ENCODE measurements around the gene AKAP7.
"Not testable (repeated sequence)": the region's sequence is repeated elsewhere in the genome, so short reads cannot be mapped to it uniquely, and the experiment has no call there.

Gene AKAP7

DNA sequence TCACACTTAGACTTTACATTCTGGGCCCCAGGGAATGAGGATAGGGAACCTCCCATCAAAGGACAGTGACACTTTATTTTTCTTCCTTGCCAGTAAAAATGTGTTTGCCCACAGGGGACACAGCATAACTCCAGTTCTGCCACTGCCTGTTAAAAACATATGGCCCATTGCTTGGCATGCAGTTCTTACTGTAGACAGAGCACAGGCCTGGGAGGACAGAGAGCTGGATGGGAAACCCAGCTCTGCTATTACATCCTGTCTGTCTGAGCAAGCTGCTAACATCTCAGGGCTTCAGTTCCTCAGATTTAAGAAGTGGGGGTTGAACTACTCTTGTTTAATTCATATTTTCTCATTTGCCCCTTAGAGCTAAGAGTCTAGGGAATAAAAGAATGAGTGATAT lies 120.2 kb downstream of the AKAP7 start:
- no peak for DNase-seq (ENCODE audit: low read depth in 3 of 3)

DNA sequence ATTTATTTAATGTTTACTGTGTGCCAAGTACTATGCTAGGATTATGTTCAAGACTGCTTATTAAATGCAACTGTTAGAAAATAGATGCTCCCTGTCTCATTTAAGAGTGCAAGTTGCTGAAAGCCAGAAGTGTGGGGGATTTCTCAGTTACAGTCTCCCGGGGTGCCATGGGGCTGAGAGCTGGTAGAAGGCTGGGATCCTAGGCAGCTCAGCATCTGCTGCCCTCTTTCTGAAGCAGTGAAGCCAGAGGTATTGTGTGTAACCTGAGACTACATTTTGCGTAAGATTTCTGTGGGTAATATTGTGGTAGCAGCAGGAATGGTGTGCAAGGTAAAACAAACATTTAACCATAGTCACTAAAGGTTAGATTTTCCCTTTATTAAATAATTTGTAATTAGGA lies 120.6 kb downstream of the AKAP7 start:
- no peak for DNase-seq (ENCODE audit: low read depth in 3 of 3)

DNA sequence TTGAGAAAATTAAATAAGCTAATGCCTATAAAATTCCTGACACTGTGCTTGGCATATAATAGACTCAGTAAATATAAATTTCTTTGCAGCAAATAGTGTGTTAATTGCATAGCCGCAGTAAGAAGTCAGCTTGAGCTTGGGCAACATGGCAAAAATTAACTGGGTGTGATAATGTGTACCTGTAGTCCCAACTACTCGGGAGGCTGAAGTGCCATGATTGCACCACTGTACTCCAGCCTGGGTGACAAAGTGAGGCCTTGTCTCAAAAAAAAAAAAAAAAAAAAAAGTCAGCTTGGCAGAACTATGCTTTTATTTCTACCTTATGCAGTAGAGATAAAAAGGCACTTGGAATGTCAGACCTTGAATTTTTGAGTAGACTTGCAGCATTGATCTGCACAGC lies 121.8 kb downstream of the AKAP7 start:
- DNase-seq (ENCODE audit: low read depth in 3 of 3): no peak

GRCh38 chr6:131258010-131258652 lies 122.9 kb downstream of the AKAP7 start:
- no peak for DNase-seq (ENCODE audit: low read depth in 3 of 3)

DNA sequence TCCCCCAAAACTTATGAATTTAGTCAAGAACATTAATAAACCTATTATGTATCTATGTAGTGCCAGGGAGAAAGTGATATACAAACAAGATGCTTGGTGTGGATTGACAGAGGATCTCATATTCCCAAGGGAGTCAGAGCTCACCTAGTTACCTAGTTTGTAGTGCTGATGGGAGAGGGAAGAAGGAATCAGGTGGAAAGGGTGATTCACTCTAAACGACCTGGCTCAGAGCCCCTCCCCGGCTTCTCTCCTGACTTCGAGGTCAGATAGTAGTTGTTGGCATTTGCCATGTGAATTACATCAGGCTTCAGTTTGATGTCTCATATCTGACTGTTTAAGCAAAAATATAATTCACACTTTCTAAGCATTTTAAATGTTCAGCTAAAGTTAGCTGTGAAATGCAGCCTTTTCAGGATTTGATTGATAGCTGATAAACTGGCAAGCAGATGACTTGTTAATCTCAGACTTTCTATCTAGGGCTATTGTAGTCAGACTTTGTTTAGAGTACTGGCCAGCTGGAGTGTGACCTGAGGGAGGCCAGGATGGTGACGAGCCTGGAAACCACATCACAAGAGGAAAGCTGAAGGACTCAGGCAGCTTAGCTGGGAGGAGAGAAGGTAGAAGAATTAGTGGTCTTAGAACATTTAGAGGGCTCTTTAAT lies 123.7 kb downstream of the AKAP7 start:
- DNase-seq (ENCODE audit: low read depth in 3 of 3): no peak

- DNase-seq (ENCODE audit: low read depth in 3 of 3): not testable (repeated sequence)
These were observed 125.7 kb downstream of the AKAP7 start for GRCh38 chr6:131260960-131261359.

- DNase-seq (ENCODE audit: low read depth in 3 of 3): no peak
These were observed 126.8 kb downstream of the AKAP7 start for GRCh38 chr6:131262060-131262459.

- DNase-seq (ENCODE audit: low read depth in 3 of 3): no peak
These were observed 130.7 kb downstream of the AKAP7 start for GRCh38 chr6:131265939-131266338.

- DNase-seq (ENCODE audit: low read depth in 3 of 3): no peak
These were observed 133.0 kb downstream of the AKAP7 start for GRCh38 chr6:131268303-131268702.

DNA sequence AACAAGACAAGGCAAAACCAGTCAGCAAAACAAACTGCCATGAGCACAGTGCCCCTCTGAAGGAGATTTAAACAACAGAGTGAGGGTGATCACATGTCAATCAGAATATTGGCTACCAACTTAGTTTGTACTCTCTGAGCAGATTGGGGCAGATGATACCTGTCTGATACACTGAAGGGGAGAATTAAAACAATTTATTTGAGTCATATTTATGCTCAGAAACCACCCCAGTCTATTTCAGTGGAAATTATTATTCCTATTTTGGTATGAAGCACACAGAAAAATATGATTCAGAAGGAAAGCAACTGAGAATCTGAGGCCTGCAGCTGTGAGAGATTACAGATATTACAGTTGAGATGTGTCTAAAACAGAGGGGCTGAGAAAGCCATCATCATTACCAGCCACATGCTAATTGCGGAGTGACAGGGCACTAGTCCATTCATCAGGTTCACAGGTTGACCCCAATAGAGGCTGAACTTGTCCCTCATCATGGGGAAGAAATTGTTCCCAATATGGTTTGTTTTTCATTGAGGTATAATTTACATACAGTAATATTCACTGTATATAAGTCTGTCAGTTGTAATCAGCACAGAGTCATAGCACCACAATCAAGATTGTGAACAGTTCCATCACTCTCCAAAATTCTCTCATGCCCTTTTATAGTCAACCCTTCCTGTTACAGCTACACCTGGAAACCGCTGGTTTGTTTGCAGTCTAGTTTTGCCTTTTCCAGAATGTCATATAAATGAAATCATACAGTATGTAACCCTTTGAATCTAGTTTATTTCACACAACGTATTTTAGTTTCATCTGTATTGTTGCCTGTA lies 134.5 kb downstream of the AKAP7 start:
- DNase-seq (ENCODE audit: low read depth in 3 of 3): no peak

GRCh38 chr6:131270534-131270933 lies 135.3 kb downstream of the AKAP7 start:
- no peak for DNase-seq (ENCODE audit: low read depth in 3 of 3)

DNA sequence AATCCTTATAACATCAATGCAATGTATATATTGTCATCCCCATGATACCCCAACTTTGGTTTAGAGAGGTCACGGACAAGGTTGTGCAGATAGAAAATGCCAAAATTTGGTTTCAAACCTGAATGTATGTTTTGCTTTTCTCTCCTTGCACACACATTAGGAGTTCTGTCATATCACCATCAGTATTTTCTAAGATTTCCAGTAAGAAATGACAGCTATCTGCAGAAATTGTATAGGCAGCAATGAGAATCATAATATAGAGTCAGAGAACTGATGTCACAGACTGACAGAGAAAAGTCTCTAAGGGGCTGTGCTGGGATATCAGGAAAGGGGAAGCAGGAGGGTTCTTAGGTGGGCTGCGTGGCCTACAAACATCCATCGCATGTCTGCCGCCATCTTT lies 140.0 kb downstream of the AKAP7 start:
- DNase-seq (ENCODE audit: low read depth in 3 of 3): no peak

- no peak for DNase-seq (ENCODE audit: low read depth in 3 of 3)
These were observed 142.3 kb downstream of the AKAP7 start for GRCh38 chr6:131277591-131277990.

- DNase-seq (ENCODE audit: low read depth in 3 of 3): peak; percentile 31 to 40 (median 32)
These were observed 146.4 kb downstream of the AKAP7 start for GRCh38 chr6:131281471-131282270.

GRCh38 chr6:131282365-131282764 lies 147.1 kb downstream of the AKAP7 start:
- no peak for DNase-seq (ENCODE audit: low read depth in 3 of 3)

DNA sequence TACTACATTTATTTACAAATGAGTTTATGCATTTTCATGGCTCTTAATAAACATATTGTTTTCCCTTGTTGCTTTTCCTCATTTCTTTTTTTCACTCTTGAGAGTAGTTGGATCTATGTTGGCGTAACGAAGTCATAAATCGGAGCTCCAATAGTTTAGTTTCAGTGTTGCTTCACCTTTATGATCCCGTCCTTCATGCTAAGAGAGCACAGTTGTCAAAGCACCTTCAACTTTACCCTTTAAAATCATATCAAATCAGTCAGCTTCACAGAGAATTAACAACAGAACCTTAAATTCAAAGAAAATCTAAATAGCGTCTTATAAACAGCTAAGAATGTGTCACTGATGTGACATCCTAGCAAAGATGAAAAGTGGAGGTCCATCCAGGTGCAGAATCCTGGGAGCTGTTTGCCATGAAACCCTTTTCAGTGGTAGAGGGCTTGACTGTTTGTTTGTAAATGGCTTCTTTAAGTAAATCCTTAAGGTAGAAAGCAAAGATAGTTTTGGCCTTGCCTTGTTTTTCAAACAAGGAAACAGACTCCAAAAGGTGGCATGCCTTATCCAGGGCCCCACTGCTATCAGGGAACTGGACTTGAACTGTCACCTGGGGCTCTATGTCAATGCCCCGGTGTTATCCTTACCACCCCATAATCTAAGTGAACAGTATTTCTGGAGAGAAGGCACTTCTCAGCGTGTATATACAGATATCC lies 148.4 kb downstream of the AKAP7 start:
- no peak for DNase-seq (ENCODE audit: low read depth in 3 of 3)

- no peak for DNase-seq (ENCODE audit: low read depth in 3 of 3)
These were observed 150.3 kb downstream of the AKAP7 start for GRCh38 chr6:131285548-131285947.

DNA sequence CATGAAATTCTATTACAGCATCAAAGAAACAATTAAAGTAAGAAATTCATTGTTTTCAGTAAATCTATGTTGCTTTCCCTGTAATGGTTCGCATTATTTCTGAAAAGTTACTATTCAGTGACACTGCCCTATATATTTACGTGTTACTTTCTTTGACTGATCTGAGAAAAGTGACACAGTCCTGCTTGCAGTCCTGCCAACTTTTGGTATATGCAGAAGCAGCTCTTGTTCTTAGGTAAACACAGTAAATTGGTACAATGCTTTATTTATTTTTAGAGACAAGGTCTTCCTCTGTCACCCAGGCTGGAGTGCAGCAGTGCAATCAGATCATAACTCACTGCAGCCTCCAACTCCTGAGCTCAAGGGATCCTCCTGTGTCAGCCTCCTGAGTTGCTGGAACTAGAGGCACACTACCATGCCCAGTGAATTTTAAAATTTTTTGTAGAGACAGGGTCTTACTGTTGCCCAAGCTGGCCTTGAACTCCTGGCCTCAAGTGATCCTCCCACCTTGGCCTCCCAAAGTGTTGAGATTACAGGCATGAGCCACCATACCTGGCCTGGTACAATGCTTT lies 151.3 kb downstream of the AKAP7 start:
- DNase-seq (ENCODE audit: low read depth in 3 of 3): no peak

DNA sequence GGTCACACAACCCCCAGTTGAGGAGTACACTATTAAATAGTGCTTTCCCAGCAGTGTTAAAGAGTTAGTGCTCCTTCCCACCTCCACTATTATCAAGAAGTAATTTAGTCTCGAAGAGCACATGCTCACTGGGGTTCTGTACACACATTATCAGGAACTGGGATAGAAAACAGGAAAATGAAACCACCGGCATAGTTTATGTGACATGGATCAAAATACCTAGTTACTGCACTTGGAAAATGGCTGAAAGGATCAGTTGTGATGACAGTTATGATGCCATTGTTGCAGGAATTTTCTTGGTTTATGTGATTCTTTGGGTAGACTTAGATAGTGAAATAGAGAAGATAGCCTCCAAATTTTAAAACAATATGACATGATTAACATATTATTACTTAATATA lies 152.9 kb downstream of the AKAP7 start:
- DNase-seq (ENCODE audit: low read depth in 3 of 3): no peak

DNA sequence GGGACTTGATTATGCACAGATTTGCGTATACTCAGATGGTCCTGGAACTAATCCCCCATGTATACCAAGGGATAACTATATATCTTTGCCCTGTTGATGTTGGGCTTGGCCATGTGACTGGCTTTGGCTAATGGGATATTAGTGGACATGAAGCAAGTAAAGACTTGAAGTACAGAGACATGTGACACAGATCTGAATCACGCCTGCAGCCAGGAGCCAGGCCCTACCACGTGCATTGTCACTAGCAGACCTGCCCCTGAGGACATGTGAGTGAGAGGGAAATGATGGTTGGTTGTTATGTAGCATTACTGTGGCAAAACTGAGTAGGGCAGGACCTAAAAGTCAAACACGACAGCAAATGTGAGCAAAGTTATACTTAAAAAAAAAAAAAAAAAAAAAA lies 155.7 kb downstream of the AKAP7 start:
- no peak for DNase-seq (ENCODE audit: low read depth in 3 of 3)
